HepG2 (cell line): Measurements from ENCODE around the gene LIMD2. TPM values are rescaled to one million over a fixed set of nuclear protein-coding genes. Genes with fewer than 3 reads are reported as not detected.

ENCODE experiments used
- CAMTA2 ChIP-seq: sonication (generic); formaldehyde crosslinking; IDR thresholded peaks from 2 replicates; pipeline ENCODE4 v1.4.0; 2020; ENCODE audit warnings: mild to moderate bottlenecking, missing genetic modification reagents, borderline replicate concordance
- CENPT ChIP-seq: sonication (generic); formaldehyde crosslinking; IDR thresholded peaks from 2 replicates; pipeline ENCODE4 v1.8.0; 2022; ENCODE audit warnings: low read depth, mild to moderate bottlenecking, moderate library complexity, missing genetic modification reagents
- DZIP1 ChIP-seq: sonication (generic); formaldehyde crosslinking; IDR thresholded peaks from 2 replicates; pipeline ENCODE4 v1.5.0; 2020; ENCODE audit warnings: mild to moderate bottlenecking, missing genetic modification reagents
- E2F1 ChIP-seq: sonication (generic); formaldehyde crosslinking; IDR thresholded peaks from 2 replicates; pipeline ENCODE4 v1.5.0; 2020; ENCODE audit warnings: missing genetic modification reagents
- ELF4 ChIP-seq: sonication (generic); formaldehyde crosslinking; IDR thresholded peaks from 2 replicates; pipeline ENCODE4 v1.5.0; 2020; ENCODE audit warnings: missing genetic modification reagents, mild to moderate bottlenecking, moderate library complexity, borderline replicate concordance
- KDM3A ChIP-seq: IDR thresholded peaks from 2 replicates; pipeline ENCODE4 v1.6.1; 2018; ENCODE audit warnings: low read depth, missing compliant biosample characterization
- RCOR2 ChIP-seq: IDR thresholded peaks from 2 replicates; pipeline ENCODE4 v1.6.1; 2016; ENCODE audit warnings: missing biosample characterization, missing genetic modification reagents
- RELA ChIP-seq: sonication (generic); formaldehyde crosslinking; IDR thresholded peaks from 2 replicates; pipeline ENCODE4 v1.4.0; 2020; ENCODE audit warnings: missing genetic modification reagents
- ZFP62 ChIP-seq: sonication (generic); formaldehyde crosslinking; IDR thresholded peaks from 2 replicates; pipeline ENCODE4 v1.4.0; 2020; ENCODE audit warnings: missing genetic modification reagents
- ZFYVE20 ChIP-seq: sonication (generic); formaldehyde crosslinking; IDR thresholded peaks from 2 replicates; pipeline ENCODE4 v1.8.0; 2023; ENCODE audit warnings: low read depth, mild to moderate bottlenecking, moderate library complexity, missing genetic modification reagents, borderline replicate concordance
- ZNF142 ChIP-seq: sonication (generic); formaldehyde crosslinking; IDR thresholded peaks from 2 replicates; pipeline ENCODE4 v1.4.0; 2020; ENCODE audit warnings: missing genetic modification reagents
- ZNF317 ChIP-seq: sonication (generic); formaldehyde crosslinking; IDR thresholded peaks from 2 replicates; pipeline ENCODE4 v1.5.0; 2020; ENCODE audit warnings: mild to moderate bottlenecking, missing genetic modification reagents
- ZNF33A ChIP-seq: sonication (generic); formaldehyde crosslinking; IDR thresholded peaks from 2 replicates; pipeline ENCODE4 v1.5.1; 2020; ENCODE audit warnings: missing genetic modification reagents, mild to moderate bottlenecking, moderate library complexity, borderline replicate concordance
- ZNF652 ChIP-seq: IDR thresholded peaks from 2 replicates; pipeline ENCODE4 v1.6.1; 2016; ENCODE audit warnings: low read depth, borderline replicate concordance
- ZNF670 ChIP-seq: sonication (generic); formaldehyde crosslinking; IDR thresholded peaks from 2 replicates; pipeline ENCODE4 v1.8.0; 2022; ENCODE audit warnings: mild to moderate bottlenecking, missing genetic modification reagents, borderline replicate concordance
- ZNF891 ChIP-seq: sonication (generic); formaldehyde crosslinking; IDR thresholded peaks from 2 replicates; pipeline ENCODE4 v1.5.0; 2020; ENCODE audit warnings: mild to moderate bottlenecking, missing genetic modification reagents
- ZSCAN21 ChIP-seq: sonication (generic); formaldehyde crosslinking; IDR thresholded peaks from 2 replicates; pipeline ENCODE4 v1.8.0; 2022; ENCODE audit warnings: mild to moderate bottlenecking, missing genetic modification reagents, moderate library complexity, borderline replicate concordance
- polyA plus RNA-seq, 8 experiments: library from polyadenylated mRNA; depleted of rRNA in 3 of 8; stranded (reverse) in 7 of 8; unstranded in 1 of 8; fragments of >200 nt; fragmentation: Illumina TruSeq in 4 of 8; extraction: Trizol in 4 of 8; gene quantifications; 2 replicates each; pipeline versions ENCODE4 v1.2.1 to v1.2.3, GENCODE V29; 2011 to 2016; ENCODE audit warnings: low read depth in 4 of 8, missing spikeins in 1 of 8, mixed read lengths in 1 of 8; ENCODE audit not compliant: insufficient read depth in 1 of 8
- total RNA-seq, 5 experiments: library from RNA; depleted of rRNA; stranded (reverse); fragments of >200 nt; fragmentation: Illumina TruSeq; extraction: Trizol; gene quantifications; 2 replicates each; pipeline ENCODE4 v1.2.3, GENCODE V29; 2016; ENCODE audit warnings: low read depth in 1 of 5

The LIMD2 gene
- total and polyA plus RNA-seq, 2 of the 13 experiments (the other 11 are each of a cell fraction or from before 2014, with no cell fraction given): 9.0 to 20.8 TPM

GRCh38 chr17:63675607-63676546 lies 24.0 kb downstream of the LIMD2 start (continued):
- TF ChIP-seq ZNF142 (CRISPR knock-in tag): no peak
- no peak for TF ChIP-seq ZFYVE20 (CRISPR knock-in tag)
- no peak for TF ChIP-seq ELF4 (CRISPR knock-in tag)
- TF ChIP-seq CENPT (CRISPR knock-in tag): no peak
- no peak for TF ChIP-seq ZNF891
- TF ChIP-seq ZFP62 (CRISPR knock-in tag): no peak
- TF ChIP-seq ZSCAN21 (CRISPR knock-in tag): no peak
- no peak for TF ChIP-seq ZNF652 (CRISPR knock-in tag)
- no peak for TF ChIP-seq DZIP1 (CRISPR knock-in tag)
- TF ChIP-seq CAMTA2 (CRISPR knock-in tag): no peak
- TF ChIP-seq ZNF670 (CRISPR knock-in tag): no peak
- TF ChIP-seq ZNF317 (CRISPR knock-in tag): no peak
- no peak for TF ChIP-seq ZNF33A
- TF ChIP-seq E2F1 (CRISPR knock-in tag): no peak
- no peak for TF ChIP-seq RELA (CRISPR knock-in tag)
- TF ChIP-seq KDM3A: no peak
- no peak for TF ChIP-seq RCOR2 (CRISPR knock-in tag)
